ENCODE results near the gene YIPF3. TPM values are rescaled to one million over a fixed set of nuclear protein-coding genes. Genes with fewer than 3 reads are reported as not detected.

The YIPF3 gene
- total RNA-seq, 1 experiment from 2014 or later, result 81.3 TPM

GRCh38 chr6:43496370-43497128 is 20.2 kb downstream of the YIPF3 start:
- peak; percentile 70 for DNase-seq (ENCODE audit: low spot score)
- Mint-ChIP-seq H3K4me1 (peaks cover 32% of the 10 kb centered on the region), H3K4me3 (no peak overlapping the region), H3K27ac (peak overlapping the region; percentile 86; the same call in 1 of the 2 replicates), H3K27me3 (ENCODE audit: low read depth) (no peaks in the 10 kb centered on the region), H3K9me3 (no peaks in the 10 kb centered on the region), H3K36me3 (peaks cover 21% of the 10 kb centered on the region)
- ChIA-PET POLR2A (interaction anchor here (1.1 kb wide), 1 partner anchor 10 kb away, joined by 5 read pairs; no protein-coding TSS in a partner anchor), CTCF (interaction anchor here (0.6 to 7.2 kb wide), 49 partner anchors 9 to 314 kb away, joined by 3 to 75 read pairs (median 5); partner anchors contain the start of genes ABCC10, CRIP3, CUL9 and DLK2)
- peak; percentile 73 for ATAC-seq
- TF ChIP-seq ZMAT4 (CRISPR knock-in tag; IDR thresholded peaks at IDR 0.05) (no peak), E2F4 (CRISPR knock-in tag; IDR thresholded peaks at IDR 0.05; ENCODE audit: borderline replicate concordance, low read depth) (no peak), FOXJ3 (CRISPR knock-in tag; IDR thresholded peaks at IDR 0.05; ENCODE audit: borderline replicate concordance) (no peak), ZBTB21 (CRISPR knock-in tag; IDR thresholded peaks at IDR 0.05; ENCODE audit: borderline replicate concordance) (no peak), CTCF (IDR thresholded peaks at IDR 0.05) (peak; percentile 39; the same call in 1 of the 2 replicates), HMGXB4 (CRISPR knock-in tag; IDR thresholded peaks at IDR 0.05) (no peak), IRF1 (CRISPR knock-in tag; IDR thresholded peaks at IDR 0.05) (no peak), NR1H2 (CRISPR knock-in tag; IDR thresholded peaks at IDR 0.05) (no peak)

DNA sequence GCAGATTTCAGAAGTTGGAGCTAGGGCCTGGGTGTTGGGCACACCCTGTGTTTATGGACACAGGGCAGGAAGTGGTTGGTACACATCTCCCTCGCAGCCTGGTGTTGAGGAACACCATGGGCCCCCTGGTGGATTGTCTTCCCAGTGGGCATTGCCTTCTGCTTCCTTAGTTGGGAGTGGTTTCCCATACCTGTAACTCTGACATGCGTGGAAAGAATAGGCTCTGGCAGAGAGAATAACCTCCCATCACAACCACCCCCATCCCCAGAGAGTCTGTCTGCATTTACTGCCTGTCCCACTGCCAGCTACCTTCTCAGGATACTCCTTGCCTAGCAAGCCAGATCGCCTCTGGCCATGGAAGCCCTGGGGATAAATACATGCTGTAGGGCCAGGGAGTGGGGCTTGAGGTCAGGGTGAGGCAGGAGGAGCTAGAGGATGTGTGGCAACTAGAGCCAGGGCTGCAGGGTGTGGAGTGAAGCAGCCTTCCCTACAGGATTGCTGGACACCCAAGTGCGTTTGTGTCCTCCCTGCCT is 21.3 kb downstream of the YIPF3 start:
- H3K27me3 Mint-ChIP-seq (ENCODE audit: low read depth), result no peaks in the 10 kb centered on the region
- DNase-seq (ENCODE audit: low spot score) (no peak), ATAC-seq (no peak)
- peaks cover 17% of the 10 kb centered on the region for H3K36me3 Mint-ChIP-seq
- H3K9me3 Mint-ChIP-seq, result no peaks in the 10 kb centered on the region
- no peak overlapping the region for H3K4me3 Mint-ChIP-seq
- peaks cover 32% of the 10 kb centered on the region for H3K4me1 Mint-ChIP-seq
- peak overlapping the region; percentile 86 for H3K27ac Mint-ChIP-seq
- TF ChIP-seq CBFB (CRISPR knock-in tag; IDR thresholded peaks at IDR 0.05; ENCODE audit: low read depth) (no peak), MYBL2 (CRISPR knock-in tag; IDR thresholded peaks at IDR 0.05) (no peak), PRRX2 (CRISPR knock-in tag; IDR thresholded peaks at IDR 0.05) (no peak), TP53 (CRISPR knock-in tag; IDR thresholded peaks at IDR 0.05) (no peak), NFYB (CRISPR knock-in tag; conservative IDR thresholded peaks at IDR 0.05; ENCODE audit: low read depth) (no peak), FOXP1 (CRISPR knock-in tag; IDR thresholded peaks at IDR 0.05; ENCODE audit: borderline replicate concordance) (no peak), ETV6 (CRISPR knock-in tag; IDR thresholded peaks at IDR 0.05) (no peak), NR2C2 (CRISPR knock-in tag; IDR thresholded peaks at IDR 0.05) (no peak), ATF1 (CRISPR knock-in tag; IDR thresholded peaks at IDR 0.05) (no peak), FOXK1 (CRISPR knock-in tag; IDR thresholded peaks at IDR 0.05) (no peak)
- TF ChIP-seq, protein P1, sequence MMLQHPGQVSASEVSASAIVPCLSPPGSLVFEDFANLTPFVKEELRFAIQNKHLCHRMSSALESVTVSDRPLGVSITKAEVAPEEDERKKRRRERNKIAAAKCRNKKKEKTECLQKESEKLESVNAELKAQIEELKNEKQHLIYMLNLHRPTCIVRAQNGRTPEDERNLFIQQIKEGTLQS (CRISPR knock-in tag; conservative IDR thresholded peaks at IDR 0.05), result no peak
- POLR2A ChIA-PET, result no interaction called here
- CTCF ChIA-PET, result interaction anchor here (1.0 to 7.2 kb wide), 18 partner anchors 11 to 249 kb away, joined by 3 to 75 read pairs (median 7); partner anchors contain the start of genes DLK2, LRRC73 and TJAP1

Measured in WTC11 (cell line).